Measurements from ENCODE around the gene NDUFA5.

DNA sequence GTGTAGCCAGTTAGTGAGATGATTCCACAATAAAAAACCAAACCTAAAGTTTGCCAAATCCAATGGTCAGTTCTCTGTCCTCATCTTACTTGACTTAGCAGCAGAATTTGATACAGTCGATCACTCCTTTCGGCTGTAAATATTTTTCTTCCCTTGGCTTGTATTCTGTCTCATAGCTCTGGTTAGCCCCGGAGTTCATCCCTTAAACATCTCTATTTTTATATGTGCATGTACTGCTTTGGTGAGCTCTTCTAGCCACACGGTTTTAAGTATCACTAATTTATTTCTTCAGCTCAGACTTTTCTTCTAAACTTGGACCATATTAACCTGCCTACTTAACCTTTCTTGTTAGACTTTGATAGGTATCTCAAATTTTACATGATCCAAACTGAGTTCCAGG is 26.2 kb upstream of the NDUFA5 start:
- no peak for TF ChIP-seq EZH2 (IDR thresholded peaks at IDR 0.05; ENCODE audit: low read depth, unreplicated experiment)
- TF ChIP-seq, protein P1, sequence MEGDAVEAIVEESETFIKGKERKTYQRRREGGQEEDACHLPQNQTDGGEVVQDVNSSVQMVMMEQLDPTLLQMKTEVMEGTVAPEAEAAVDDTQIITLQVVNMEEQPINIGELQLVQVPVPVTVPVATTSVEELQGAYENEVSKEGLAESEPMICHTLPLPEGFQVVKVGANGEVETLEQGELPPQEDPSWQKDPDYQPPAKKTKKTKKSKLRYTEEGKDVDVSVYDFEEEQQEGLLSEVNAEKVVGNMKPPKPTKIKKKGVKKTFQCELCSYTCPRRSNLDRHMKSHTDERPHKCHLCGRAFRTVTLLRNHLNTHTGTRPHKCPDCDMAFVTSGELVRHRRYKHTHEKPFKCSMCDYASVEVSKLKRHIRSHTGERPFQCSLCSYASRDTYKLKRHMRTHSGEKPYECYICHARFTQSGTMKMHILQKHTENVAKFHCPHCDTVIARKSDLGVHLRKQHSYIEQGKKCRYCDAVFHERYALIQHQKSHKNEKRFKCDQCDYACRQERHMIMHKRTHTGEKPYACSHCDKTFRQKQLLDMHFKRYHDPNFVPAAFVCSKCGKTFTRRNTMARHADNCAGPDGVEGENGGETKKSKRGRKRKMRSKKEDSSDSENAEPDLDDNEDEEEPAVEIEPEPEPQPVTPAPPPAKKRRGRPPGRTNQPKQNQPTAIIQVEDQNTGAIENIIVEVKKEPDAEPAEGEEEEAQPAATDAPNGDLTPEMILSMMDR (conservative IDR thresholded peaks at IDR 0.05; ENCODE audit: low read depth in 2 of 2) = no peak
- TF ChIP-seq EZH2phosphoT487 (IDR thresholded peaks at IDR 0.05; ENCODE audit: unreplicated experiment) = no peak
- no peak for TF ChIP-seq POLR2AphosphoS5 (IDR thresholded peaks at IDR 0.05; ENCODE audit: low read depth)
- TF ChIP-seq JUNB (IDR thresholded peaks at IDR 0.05; ENCODE audit: unreplicated experiment) = no peak
- no peak for TF ChIP-seq ZNF114 (CRISPR knock-in tag; IDR thresholded peaks at IDR 0.05)
- no peak for TF ChIP-seq CREB1 (CRISPR knock-in tag; IDR thresholded peaks at IDR 0.05; ENCODE audit: low read depth)
- TF ChIP-seq, protein P2, sequence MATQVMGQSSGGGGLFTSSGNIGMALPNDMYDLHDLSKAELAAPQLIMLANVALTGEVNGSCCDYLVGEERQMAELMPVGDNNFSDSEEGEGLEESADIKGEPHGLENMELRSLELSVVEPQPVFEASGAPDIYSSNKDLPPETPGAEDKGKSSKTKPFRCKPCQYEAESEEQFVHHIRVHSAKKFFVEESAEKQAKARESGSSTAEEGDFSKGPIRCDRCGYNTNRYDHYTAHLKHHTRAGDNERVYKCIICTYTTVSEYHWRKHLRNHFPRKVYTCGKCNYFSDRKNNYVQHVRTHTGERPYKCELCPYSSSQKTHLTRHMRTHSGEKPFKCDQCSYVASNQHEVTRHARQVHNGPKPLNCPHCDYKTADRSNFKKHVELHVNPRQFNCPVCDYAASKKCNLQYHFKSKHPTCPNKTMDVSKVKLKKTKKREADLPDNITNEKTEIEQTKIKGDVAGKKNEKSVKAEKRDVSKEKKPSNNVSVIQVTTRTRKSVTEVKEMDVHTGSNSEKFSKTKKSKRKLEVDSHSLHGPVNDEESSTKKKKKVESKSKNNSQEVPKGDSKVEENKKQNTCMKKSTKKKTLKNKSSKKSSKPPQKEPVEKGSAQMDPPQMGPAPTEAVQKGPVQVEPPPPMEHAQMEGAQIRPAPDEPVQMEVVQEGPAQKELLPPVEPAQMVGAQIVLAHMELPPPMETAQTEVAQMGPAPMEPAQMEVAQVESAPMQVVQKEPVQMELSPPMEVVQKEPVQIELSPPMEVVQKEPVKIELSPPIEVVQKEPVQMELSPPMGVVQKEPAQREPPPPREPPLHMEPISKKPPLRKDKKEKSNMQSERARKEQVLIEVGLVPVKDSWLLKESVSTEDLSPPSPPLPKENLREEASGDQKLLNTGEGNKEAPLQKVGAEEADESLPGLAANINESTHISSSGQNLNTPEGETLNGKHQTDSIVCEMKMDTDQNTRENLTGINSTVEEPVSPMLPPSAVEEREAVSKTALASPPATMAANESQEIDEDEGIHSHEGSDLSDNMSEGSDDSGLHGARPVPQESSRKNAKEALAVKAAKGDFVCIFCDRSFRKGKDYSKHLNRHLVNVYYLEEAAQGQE (IDR thresholded peaks at IDR 0.05; ENCODE audit: unreplicated experiment) = no peak
- no peak for TF ChIP-seq STAT1 (IDR thresholded peaks at IDR 0.05; ENCODE audit: unreplicated experiment)
- TF ChIP-seq, protein P3, sequence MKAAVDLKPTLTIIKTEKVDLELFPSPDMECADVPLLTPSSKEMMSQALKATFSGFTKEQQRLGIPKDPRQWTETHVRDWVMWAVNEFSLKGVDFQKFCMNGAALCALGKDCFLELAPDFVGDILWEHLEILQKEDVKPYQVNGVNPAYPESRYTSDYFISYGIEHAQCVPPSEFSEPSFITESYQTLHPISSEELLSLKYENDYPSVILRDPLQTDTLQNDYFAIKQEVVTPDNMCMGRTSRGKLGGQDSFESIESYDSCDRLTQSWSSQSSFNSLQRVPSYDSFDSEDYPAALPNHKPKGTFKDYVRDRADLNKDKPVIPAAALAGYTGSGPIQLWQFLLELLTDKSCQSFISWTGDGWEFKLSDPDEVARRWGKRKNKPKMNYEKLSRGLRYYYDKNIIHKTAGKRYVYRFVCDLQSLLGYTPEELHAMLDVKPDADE (IDR thresholded peaks at IDR 0.05) = no peak
- no peak for TF ChIP-seq NANOG (IDR thresholded peaks at IDR 0.05; ENCODE audit: borderline replicate concordance)
- TF ChIP-seq, protein P4, sequence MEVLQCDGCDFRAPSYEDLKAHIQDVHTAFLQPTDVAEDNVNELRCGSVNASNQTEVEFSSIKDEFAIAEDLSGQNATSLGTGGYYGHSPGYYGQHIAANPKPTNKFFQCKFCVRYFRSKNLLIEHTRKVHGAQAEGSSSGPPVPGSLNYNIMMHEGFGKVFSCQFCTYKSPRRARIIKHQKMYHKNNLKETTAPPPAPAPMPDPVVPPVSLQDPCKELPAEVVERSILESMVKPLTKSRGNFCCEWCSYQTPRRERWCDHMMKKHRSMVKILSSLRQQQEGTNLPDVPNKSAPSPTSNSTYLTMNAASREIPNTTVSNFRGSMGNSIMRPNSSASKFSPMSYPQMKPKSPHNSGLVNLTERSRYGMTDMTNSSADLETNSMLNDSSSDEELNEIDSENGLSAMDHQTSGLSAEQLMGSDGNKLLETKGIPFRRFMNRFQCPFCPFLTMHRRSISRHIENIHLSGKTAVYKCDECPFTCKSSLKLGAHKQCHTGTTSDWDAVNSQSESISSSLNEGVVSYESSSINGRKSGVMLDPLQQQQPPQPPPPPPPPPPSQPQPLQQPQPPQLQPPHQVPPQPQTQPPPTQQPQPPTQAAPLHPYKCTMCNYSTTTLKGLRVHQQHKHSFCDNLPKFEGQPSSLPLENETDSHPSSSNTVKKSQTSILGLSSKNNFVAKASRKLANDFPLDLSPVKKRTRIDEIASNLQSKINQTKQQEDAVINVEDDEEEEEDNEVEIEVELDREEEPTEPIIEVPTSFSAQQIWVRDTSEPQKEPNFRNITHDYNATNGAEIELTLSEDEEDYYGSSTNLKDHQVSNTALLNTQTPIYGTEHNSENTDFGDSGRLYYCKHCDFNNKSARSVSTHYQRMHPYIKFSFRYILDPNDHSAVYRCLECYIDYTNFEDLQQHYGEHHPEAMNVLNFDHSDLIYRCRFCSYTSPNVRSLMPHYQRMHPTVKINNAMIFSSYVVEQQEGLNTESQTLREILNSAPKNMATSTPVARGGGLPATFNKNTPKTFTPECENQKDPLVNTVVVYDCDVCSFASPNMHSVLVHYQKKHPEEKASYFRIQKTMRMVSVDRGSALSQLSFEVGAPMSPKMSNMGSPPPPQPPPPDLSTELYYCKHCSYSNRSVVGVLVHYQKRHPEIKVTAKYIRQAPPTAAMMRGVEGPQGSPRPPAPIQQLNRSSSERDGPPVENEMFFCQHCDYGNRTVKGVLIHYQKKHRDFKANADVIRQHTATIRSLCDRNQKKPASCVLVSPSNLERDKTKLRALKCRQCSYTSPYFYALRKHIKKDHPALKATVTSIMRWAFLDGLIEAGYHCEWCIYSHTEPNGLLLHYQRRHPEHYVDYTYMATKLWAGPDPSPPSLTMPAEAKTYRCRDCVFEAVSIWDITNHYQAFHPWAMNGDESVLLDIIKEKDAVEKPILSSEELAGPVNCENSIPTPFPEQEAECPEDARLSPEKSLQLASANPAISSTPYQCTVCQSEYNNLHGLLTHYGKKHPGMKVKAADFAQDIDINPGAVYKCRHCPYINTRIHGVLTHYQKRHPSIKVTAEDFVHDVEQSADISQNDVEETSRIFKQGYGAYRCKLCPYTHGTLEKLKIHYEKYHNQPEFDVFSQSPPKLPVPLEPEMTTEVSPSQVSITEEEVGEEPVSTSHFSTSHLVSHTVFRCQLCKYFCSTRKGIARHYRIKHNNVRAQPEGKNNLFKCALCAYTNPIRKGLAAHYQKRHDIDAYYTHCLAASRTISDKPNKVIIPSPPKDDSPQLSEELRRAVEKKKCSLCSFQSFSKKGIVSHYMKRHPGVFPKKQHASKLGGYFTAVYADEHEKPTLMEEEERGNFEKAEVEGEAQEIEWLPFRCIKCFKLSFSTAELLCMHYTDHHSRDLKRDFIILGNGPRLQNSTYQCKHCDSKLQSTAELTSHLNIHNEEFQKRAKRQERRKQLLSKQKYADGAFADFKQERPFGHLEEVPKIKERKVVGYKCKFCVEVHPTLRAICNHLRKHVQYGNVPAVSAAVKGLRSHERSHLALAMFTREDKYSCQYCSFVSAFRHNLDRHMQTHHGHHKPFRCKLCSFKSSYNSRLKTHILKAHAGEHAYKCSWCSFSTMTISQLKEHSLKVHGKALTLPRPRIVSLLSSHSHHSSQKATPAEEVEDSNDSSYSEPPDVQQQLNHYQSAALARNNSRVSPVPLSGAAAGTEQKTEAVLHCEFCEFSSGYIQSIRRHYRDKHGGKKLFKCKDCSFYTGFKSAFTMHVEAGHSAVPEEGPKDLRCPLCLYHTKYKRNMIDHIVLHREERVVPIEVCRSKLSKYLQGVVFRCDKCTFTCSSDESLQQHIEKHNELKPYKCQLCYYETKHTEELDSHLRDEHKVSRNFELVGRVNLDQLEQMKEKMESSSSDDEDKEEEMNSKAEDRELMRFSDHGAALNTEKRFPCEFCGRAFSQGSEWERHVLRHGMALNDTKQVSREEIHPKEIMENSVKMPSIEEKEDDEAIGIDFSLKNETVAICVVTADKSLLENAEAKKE (CRISPR knock-in tag; IDR thresholded peaks at IDR 0.05) = no peak
